ENCODE data around the gene ASTN2. TPM values are rescaled to one million over a fixed set of nuclear protein-coding genes. Genes with fewer than 3 reads are reported as not detected.

Gene ASTN2
- total RNA-seq, 1 donor: 5.6 TPM

DNA sequence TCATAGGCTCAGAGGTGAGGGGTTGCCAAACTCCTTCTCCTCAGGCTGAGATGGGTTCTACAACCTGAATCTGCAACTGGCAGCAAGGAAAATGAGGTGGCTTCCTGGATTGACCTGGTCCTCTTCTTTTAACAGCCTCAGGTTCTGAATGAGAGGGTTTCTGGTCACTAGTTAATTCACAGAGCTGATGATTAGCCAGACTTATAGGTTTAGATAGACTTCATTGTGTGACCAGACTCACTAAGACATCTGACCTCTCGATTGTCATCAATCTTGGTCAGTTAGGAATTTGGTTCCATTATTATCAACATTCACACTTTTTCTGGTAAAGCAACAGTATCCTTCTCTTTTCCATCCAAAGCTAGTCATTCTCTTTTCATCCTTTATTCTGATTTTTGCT, 1003.4 kb downstream of the ASTN2 start:
- H3K4me3 ChIP-seq (ENCODE audit: low read depth, low read length): no peak overlapping the region
- TF ChIP-seq CTCF (IDR thresholded peaks at IDR 0.05; ENCODE audit: insufficient read depth, low read length): no peak
- no peak for DNase-seq (ENCODE audit: low read depth)

DNA sequence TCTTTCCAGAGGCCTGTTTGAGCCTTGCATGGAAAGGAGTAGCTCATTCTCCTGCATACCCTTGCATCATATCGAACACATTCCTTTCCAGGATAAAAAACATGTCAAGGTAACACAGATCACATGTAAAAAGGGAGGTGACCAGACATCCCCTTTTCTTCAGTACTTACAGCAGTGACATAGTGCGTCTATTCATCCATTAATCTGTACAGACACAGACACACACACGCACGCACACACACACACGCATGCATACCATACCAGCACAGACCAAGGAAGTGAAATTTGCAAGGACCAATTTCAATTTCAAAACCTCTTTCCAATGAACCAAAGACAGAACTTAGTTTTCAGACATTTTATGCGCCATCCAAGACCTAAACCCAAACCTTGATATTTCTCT, 1005.2 kb downstream of the ASTN2 start:
- no peak overlapping the region for H3K4me3 ChIP-seq (ENCODE audit: low read depth, low read length)
- no peak for TF ChIP-seq CTCF (IDR thresholded peaks at IDR 0.05; ENCODE audit: insufficient read depth, low read length)
- no peak for DNase-seq (ENCODE audit: low read depth)

DNA sequence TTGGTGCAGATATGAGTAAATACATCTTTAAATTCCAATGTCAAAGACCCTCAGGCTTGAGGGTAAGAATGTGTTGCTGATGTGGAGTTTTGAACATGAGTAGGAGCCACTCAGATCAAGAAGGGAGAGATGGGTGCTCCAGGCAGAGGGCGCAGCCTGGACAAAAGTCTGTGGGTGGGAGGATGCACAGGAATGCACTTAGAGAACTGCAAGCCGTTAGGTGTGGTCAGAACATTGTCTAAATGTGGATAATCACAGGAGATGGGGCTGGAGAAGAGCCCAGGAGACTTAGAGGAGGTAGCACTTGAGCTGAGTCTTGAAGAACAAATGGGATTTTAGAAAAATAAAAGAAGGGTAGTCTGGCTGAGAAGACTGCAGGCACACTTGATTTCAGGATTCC, 1005.7 kb downstream of the ASTN2 start:
- no peak for TF ChIP-seq CTCF (IDR thresholded peaks at IDR 0.05; ENCODE audit: insufficient read depth, low read length)
- no peak overlapping the region for H3K4me3 ChIP-seq (ENCODE audit: low read depth, low read length)
- DNase-seq (ENCODE audit: low read depth): no peak

- no peak overlapping the region for H3K4me3 ChIP-seq (ENCODE audit: low read depth, low read length)
- no peak for DNase-seq (ENCODE audit: low read depth)
- no peak for TF ChIP-seq CTCF (IDR thresholded peaks at IDR 0.05; ENCODE audit: insufficient read depth, low read length)
These were observed 1008.4 kb downstream of the ASTN2 start for GRCh38 chr9:116406469-116406868.

DNA sequence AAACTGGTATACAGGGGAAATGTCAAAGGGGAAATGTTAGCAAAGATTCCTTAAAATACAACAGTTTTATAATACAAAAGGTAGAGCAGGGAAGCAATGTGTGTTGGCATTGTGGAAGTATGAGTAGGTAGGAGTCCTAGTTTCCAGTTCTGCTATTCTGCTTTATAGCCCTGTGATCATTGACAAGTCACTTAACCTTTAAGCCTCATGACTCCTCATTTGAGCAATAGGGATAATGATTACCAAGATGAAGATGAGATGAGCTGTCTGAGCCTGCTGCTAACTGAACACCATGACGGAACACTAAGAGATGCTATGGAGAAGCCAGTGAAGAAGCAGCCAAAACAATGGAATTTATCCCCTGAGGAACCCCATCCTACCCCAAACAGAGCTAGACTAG, 1009.5 kb downstream of the ASTN2 start:
- no peak for DNase-seq (ENCODE audit: low read depth)
- no peak overlapping the region for H3K4me3 ChIP-seq (ENCODE audit: low read depth, low read length)
- TF ChIP-seq CTCF (IDR thresholded peaks at IDR 0.05; ENCODE audit: insufficient read depth, low read length): no peak

- no peak overlapping the region for H3K4me3 ChIP-seq (ENCODE audit: low read depth, low read length)
- no peak for DNase-seq (ENCODE audit: low read depth)
- no peak for TF ChIP-seq CTCF (IDR thresholded peaks at IDR 0.05; ENCODE audit: insufficient read depth, low read length)
These were observed 1010.6 kb downstream of the ASTN2 start for GRCh38 chr9:116404228-116404627.

DNA sequence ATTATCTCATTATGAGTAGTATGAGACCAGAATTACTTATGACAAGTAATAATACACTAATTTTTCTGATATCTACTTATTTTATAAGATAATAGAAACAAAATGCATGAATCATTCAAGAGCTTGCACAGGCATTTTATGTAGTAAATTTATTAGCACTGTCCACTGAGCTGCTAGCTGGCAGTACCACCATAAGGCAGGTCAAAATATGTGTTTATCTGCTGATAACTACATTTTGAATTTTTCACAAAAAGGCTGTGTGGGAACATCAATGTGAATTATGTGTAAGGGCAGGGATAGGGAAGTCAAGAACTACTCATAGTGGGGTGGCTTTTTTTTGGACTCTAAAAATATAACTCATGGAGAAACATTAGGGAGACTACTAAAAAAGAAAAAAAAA, 1011.7 kb downstream of the ASTN2 start:
- no peak overlapping the region for H3K4me3 ChIP-seq (ENCODE audit: low read depth, low read length)
- no peak for DNase-seq (ENCODE audit: low read depth)
- no peak for TF ChIP-seq CTCF (IDR thresholded peaks at IDR 0.05; ENCODE audit: insufficient read depth, low read length)

Measured in fibroblast of the aortic adventitia (primary cell).